ENCODE measurements around the gene ZNF398.

- TF ChIP-seq ZNF223 (tag by site-specific recombination; IDR thresholded peaks at IDR 0.05) (no peak), CTCF (tag by site-specific recombination; IDR thresholded peaks at IDR 0.05) (peak; percentile 97), ZNF133 (tag by site-specific recombination; IDR thresholded peaks at IDR 0.05) (no peak)
These were observed 48.2 kb downstream of the ZNF398 start, which contains the start of gene ZNF282 for GRCh38 chr7:149195180-149196150.

All from HEK293 (cell line).